Smooth muscle cell (in vitro differentiated cells): ENCODE measurements around the gene ANKH. TPM values are rescaled to one million over a fixed set of nuclear protein-coding genes. Genes with fewer than 3 reads are reported as not detected.

Source experiments
- DNase-seq: peaks from one replicate; lab custom pipeline; 2025; ENCODE audit not compliant: unreplicated experiment; lab: John Stamatoyannopoulos, UW
- H2AFZ ChIP-seq: fragments of 200-600 bp; sonication (generic); 2 replicates; pipeline ENCODE4 v1.6.0; 2016; ENCODE audit warnings: antibody characterized with exemption, low read depth, mild to moderate bottlenecking
- H3F3A ChIP-seq: fragments of 200-600 bp; sonication (generic); 2 replicates; pipeline ENCODE4 v1.6.0; 2017; ENCODE audit warnings: antibody characterized with exemption, low read depth
- H3K27ac ChIP-seq: fragments of 200-600 bp; sonication (generic); 2 replicates; pipeline ENCODE4 v1.5.1; 2016; ENCODE audit warnings: low read depth, mild to moderate bottlenecking
- H3K27me3 ChIP-seq: fragments of 200-600 bp; sonication (generic); 2 replicates; pipeline ENCODE4 v1.6.1; 2016; ENCODE audit warnings: low read depth, mild to moderate bottlenecking
- H3K36me3 ChIP-seq: fragments of 200-600 bp; sonication (generic); 2 replicates; pipeline ENCODE4 v1.5.1; 2016; ENCODE audit warnings: low read depth
- H3K4me1 ChIP-seq: fragments of 200-600 bp; sonication (generic); 2 replicates; pipeline ENCODE4 v1.5.1; 2016; ENCODE audit warnings: low read depth
- H3K4me2 ChIP-seq: fragments of 200-600 bp; sonication (generic); 2 replicates; pipeline ENCODE4 v1.6.0; 2016; ENCODE audit warnings: mild to moderate bottlenecking
- H3K4me3 ChIP-seq: fragments of 200-600 bp; sonication (generic); 2 replicates; pipeline ENCODE4 v1.5.1; 2016; ENCODE audit warnings: mild to moderate bottlenecking
- H3K79me2 ChIP-seq: fragments of 200-600 bp; sonication (generic); 2 replicates; pipeline ENCODE4 v1.6.0; 2016; ENCODE audit warnings: low read depth, mild to moderate bottlenecking
- H3K9ac ChIP-seq: fragments of 200-600 bp; sonication (generic); 2 replicates; pipeline ENCODE4 v1.6.0; 2016; ENCODE audit warnings: low read depth
- H3K9me3 ChIP-seq: fragments of 200-600 bp; sonication (generic); replicated peaks from 2 replicates; pipeline ENCODE4 v1.5.1; 2016; ENCODE audit warnings: low read depth
- H4K20me1 ChIP-seq: fragments of 200-600 bp; sonication (generic); 2 replicates; pipeline ENCODE4 v1.6.0; 2016; ENCODE audit warnings: low read depth
- WGBS: methylation state at CpG from one replicate; pipeline ENCODE4 v1.1.7; 2016; ENCODE audit warnings: low lambda C conversion rate; 5-methylcytosine and 5-hydroxymethylcytosine counted together
- polyA plus RNA-seq: library from polyadenylated mRNA; unstranded; fragments of >200 nt; fragmentation: Nextera tagmentation; extraction: Ambion mirVana; gene quantifications from 2 replicates; pipeline ENCODE4 v1.2.1, GENCODE V29; 2016
- total RNA-seq: library from RNA; depleted of rRNA; stranded (reverse); fragments of >200 nt; gene quantifications from 2 replicates; pipeline ENCODE4 v1.2.3, GENCODE V29; 2014
- TF ChIP-seq, protein P1 (sequence below): fragments of 200-600 bp; sonication (generic); IDR thresholded peaks from 2 replicates; pipeline ENCODE4 v1.5.1; 2017; ENCODE audit warnings: borderline replicate concordance, mild to moderate bottlenecking, antibody characterized with exemption; ENCODE audit not compliant: insufficient read depth, poor library complexity, severe bottlenecking

ANKH gene
- total and polyA plus RNA-seq, 2 experiments from 2014 or later, result 48.0 to 56.6 TPM

DNA sequence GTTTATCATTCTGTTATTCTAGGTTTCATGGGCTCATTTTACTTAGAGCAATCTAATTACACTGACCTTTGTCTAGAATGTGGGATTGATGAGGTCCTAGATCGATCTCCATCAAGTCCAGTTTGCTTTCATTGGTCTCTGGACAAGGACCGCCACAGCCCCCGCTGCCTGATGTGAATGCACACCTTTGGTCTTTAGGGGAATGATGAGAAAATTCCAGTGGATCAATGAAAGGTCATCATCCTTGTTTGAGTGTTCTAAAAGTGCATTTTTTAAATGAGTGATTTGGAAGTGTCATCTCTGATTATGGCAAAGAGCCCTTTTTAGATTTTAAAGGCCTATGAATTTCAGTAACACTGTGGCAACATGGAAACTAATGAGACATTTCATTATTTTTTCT is 2.2 kb upstream of the ANKH start:
- Histone ChIP-seq H3K27me3 (no peaks in the 10 kb centered on the region), H3F3A (no peaks in the 10 kb centered on the region), H3K27ac (no peak overlapping the region), H3K9me3 (no peaks in the 10 kb centered on the region), H4K20me1 (peaks cover 11% of the 10 kb centered on the region), H3K36me3 (no peaks in the 10 kb centered on the region), H2AFZ (no peak overlapping the region), H3K4me3 (no peak overlapping the region), H3K4me1 (peaks cover 14% of the 10 kb centered on the region), H3K79me2 (peaks cover 17% of the 10 kb centered on the region), H3K4me2 (no peak overlapping the region), H3K9ac (no peak overlapping the region)
- no peak for DNase-seq
- WGBS, result 97% methylated on average over 3 of the region's 3 CpGs
- TF ChIP-seq, protein P1, sequence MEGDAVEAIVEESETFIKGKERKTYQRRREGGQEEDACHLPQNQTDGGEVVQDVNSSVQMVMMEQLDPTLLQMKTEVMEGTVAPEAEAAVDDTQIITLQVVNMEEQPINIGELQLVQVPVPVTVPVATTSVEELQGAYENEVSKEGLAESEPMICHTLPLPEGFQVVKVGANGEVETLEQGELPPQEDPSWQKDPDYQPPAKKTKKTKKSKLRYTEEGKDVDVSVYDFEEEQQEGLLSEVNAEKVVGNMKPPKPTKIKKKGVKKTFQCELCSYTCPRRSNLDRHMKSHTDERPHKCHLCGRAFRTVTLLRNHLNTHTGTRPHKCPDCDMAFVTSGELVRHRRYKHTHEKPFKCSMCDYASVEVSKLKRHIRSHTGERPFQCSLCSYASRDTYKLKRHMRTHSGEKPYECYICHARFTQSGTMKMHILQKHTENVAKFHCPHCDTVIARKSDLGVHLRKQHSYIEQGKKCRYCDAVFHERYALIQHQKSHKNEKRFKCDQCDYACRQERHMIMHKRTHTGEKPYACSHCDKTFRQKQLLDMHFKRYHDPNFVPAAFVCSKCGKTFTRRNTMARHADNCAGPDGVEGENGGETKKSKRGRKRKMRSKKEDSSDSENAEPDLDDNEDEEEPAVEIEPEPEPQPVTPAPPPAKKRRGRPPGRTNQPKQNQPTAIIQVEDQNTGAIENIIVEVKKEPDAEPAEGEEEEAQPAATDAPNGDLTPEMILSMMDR, result no peak

DNA sequence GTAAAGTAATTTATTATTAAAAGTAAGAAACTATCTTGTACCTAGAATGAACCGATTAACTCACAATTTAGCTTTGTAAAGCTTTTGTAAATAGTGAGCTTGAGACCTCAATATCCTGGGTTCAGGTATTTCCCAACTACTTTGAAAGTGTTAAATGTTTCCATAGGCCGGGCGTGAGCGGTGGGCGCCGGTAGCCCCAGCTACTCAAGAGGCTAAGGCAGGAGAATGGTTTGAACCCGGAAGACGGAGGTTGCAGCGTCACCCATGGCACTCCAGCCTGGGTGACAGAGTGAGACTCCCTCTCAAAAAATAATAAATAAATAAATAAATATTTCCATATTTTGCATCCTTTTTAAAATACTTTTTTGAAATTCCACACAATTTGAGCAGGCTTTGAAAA is 1.5 kb upstream of the ANKH start:
- no peaks in the 10 kb centered on the region for H3K36me3 ChIP-seq
- no peaks in the 10 kb centered on the region for H3F3A ChIP-seq
- peak overlapping the region; percentile 56 for H3K27ac ChIP-seq
- H4K20me1 ChIP-seq, result peaks cover 17% of the 10 kb centered on the region
- DNase-seq, result no peak
- H3K4me1 ChIP-seq, result peaks cover 14% of the 10 kb centered on the region
- H3K9me3 ChIP-seq, result no peaks in the 10 kb centered on the region
- TF ChIP-seq, protein P1, result no peak
- H2AFZ ChIP-seq, result peak overlapping the region; percentile 53
- H3K27me3 ChIP-seq, result no peaks in the 10 kb centered on the region
- peak overlapping the region; percentile 64 for H3K4me3 ChIP-seq
- no peak overlapping the region for H3K9ac ChIP-seq
- H3K79me2 ChIP-seq, result peaks cover 17% of the 10 kb centered on the region
- H3K4me2 ChIP-seq, result peak overlapping the region; percentile 92
- 76% methylated on average over 9 of the region's 9 CpGs for WGBS

DNA sequence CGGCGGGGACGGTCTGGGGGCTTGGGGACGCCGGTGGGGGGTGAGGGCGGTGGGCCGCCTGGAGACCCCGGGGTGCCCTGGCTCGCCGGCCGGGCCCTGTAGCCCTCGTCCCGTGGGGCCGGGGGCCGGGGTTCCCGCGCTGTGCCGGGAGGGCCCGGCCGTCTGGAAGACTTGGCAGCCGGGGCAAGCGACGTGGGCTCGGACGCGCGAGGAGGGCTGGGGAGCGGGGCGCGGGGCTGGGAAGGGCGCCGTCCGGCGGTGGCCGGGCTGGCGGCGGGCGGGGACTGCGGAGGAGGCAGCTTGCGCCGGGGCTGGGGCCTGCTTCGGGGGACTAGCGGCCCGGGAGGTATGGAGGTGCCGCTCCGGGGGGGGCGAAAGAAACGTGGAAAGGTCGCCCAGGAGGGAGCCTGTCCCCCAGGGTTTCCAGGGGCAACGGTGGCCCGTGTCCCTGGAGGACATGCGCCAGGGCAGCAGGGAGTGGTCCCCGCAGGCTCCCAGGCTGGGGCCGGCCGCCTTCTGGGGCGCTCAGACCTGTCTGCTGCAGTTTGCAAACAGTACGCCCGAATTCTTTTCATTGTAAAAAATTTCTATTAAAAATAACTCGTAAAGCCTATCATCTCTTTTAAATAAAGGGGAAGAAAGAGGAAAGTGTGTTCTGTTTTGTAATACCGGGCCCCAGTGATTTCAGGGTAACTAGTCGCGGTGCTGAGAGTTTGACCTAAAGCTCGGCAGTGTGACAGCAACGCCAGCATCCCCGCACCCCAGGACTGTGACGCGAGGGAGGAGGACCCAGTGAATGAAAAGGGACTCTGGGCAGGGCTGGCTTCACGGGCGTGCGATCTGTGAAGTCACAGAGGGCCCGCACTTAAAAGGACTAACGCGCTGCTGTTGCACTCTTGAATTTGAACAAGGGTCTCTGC is 752 bp upstream of the ANKH start:
- peaks cover 14% of the 10 kb centered on the region for H3K4me1 ChIP-seq
- peaks cover 22% of the 10 kb centered on the region for H3K79me2 ChIP-seq
- peak overlapping the region; percentile 74 for H3K9ac ChIP-seq
- H3K4me3 ChIP-seq, result peak overlapping the region; percentile 64
- peaks cover 20% of the 10 kb centered on the region for H4K20me1 ChIP-seq
- TF ChIP-seq, protein P1, result no peak
- H3K9me3 ChIP-seq, result no peaks in the 10 kb centered on the region
- H3K4me2 ChIP-seq, result peak overlapping the region; percentile 92
- H3F3A ChIP-seq, result no peaks in the 10 kb centered on the region
- H3K27me3 ChIP-seq, result no peaks in the 10 kb centered on the region
- H3K36me3 ChIP-seq, result no peaks in the 10 kb centered on the region
- peak overlapping the region; percentile 56 for H3K27ac ChIP-seq
- DNase-seq, result peak; percentile 51
- peak overlapping the region; percentile 53 for H2AFZ ChIP-seq
- 5% methylated on average over 24 of the region's 73 CpGs for WGBS
